K562 (cell line): ENCODE data around the gene NACA. TPM values are rescaled to one million over a fixed set of nuclear protein-coding genes. Genes with fewer than 3 reads are reported as not detected.

Source experiments
- ARID3A ChIP-seq: IDR thresholded peaks from 2 replicates; pipeline ENCODE4 v1.6.1; 2012; ENCODE audit warnings: low read depth, low read length, improper control_type of control experiment, borderline replicate concordance
- ELF2 ChIP-seq: fragments of 250-450 bp; sonication (Bioruptor Pico); IDR thresholded peaks from 2 replicates; pipeline ENCODE4 v1.5.0; 2021; ENCODE audit warnings: mild to moderate bottlenecking
- ETV1 ChIP-seq: fragments of 450-650 bp; conservative IDR thresholded peaks from 2 replicates; pipeline ENCODE4 v1.6.1; 2016; ENCODE audit warnings: missing genetic modification characterization, control low read depth, low read depth, missing compliant biosample characterization
- KLF13 ChIP-seq: fragments of 450-650 bp; IDR thresholded peaks from 2 replicates; pipeline ENCODE4 v1.6.1; 2016; ENCODE audit warnings: missing genetic modification characterization, low read depth, mild to moderate bottlenecking, missing compliant biosample characterization, moderate library complexity, borderline replicate concordance
- KLF6 ChIP-seq: fragments of 250-450 bp; sonication (Bioruptor Pico); IDR thresholded peaks from 2 replicates; pipeline ENCODE4 v1.4.0; 2020; ENCODE audit warnings: mild to moderate bottlenecking, moderate library complexity, borderline replicate concordance
- MEF2D ChIP-seq: conservative IDR thresholded peaks from 2 replicates; pipeline ENCODE4 v1.6.1; 2016; ENCODE audit warnings: low read depth, missing genetic modification characterization, missing compliant biosample characterization
- PKNOX1 ChIP-seq: fragments of 450-650 bp; IDR thresholded peaks from 2 replicates; pipeline ENCODE4 v1.6.1; 2016
- SMARCA4 ChIP-seq: fragments of 450-650 bp; IDR thresholded peaks from 2 replicates; pipeline ENCODE4 v1.6.1; 2016
- SRF ChIP-seq, 2 experiments: fragments of 250-450, 450-650 bp in 1 of 2; sonication (Bioruptor Pico) in 1 of 2; sonication (generic) in 1 of 2; formaldehyde crosslinking; IDR thresholded peaks; 2 replicates each; pipeline versions ENCODE4 v1.5.0 to v1.5.1; 2020 to 2022; ENCODE audit warnings: mild to moderate bottlenecking in 1 of 2, missing genetic modification reagents in 1 of 2
- STAT5A ChIP-seq: IDR thresholded peaks from 2 replicates; pipeline ENCODE4 v1.6.1; 2012; ENCODE audit warnings: low read length, inconsistent platforms, borderline replicate concordance
- TCF7L2 ChIP-seq: fragments of 150-350 bp; IDR thresholded peaks from 2 replicates; pipeline ENCODE4 v1.6.1; 2016; ENCODE audit warnings: low read depth, mild to moderate bottlenecking, low read length, moderate library complexity
- THRB ChIP-seq: fragments of 450-650 bp; formaldehyde crosslinking; conservative IDR thresholded peaks from 2 replicates; pipeline ENCODE4 v1.4.0; 2022; ENCODE audit warnings: mild to moderate bottlenecking, missing genetic modification characterization
- YY1 ChIP-seq, 3 experiments: IDR thresholded peaks; 2 replicates each; pipeline ENCODE4 v1.6.1; 2011; ENCODE audit warnings: low read length in 2 of 3, mild to moderate bottlenecking in 2 of 3, moderate library complexity in 2 of 3, borderline replicate concordance in 1 of 3, control low read depth in 1 of 3, low read depth in 1 of 3; ENCODE audit not compliant: insufficient read depth in 3 of 3, insufficient replicate concordance in 2 of 3, control insufficient read depth in 1 of 3, insufficient read length in 1 of 3; ENCODE audit errors: extremely low read depth in 1 of 3
- ZNF444 ChIP-seq: fragments of 250-450 bp; sonication (Bioruptor Pico); IDR thresholded peaks from 2 replicates; pipeline ENCODE4 v1.4.0; 2020; ENCODE audit warnings: mild to moderate bottlenecking, moderate library complexity
- polyA plus RNA-seq, 8 experiments: library from polyadenylated mRNA; depleted of rRNA in 4 of 8; stranded (reverse) in 5 of 8; unstranded in 3 of 8; fragments of >200 nt; fragmentation: Nextera tagmentation in 2 of 8; fragmentation: Illumina TruSeq in 1 of 8; extraction: Ambion mirVana in 2 of 8; extraction: Trizol in 1 of 8; gene quantifications; 2 replicates each; pipeline versions ENCODE4 v1.2.1 to v1.2.3, GENCODE V29; 2011 to 2014; ENCODE audit warnings: inconsistent platforms in 1 of 8, missing spikeins in 1 of 8
- total RNA-seq, 7 experiments: library from RNA; depleted of rRNA in 6 of 7; stranded (reverse); fragments of >200 nt in 6 of 7; fragmentation: Illumina TruSeq in 2 of 7; extraction: Trizol in 2 of 7; gene quantifications; 2 replicates each; pipeline versions ENCODE4 v1.2.1 to v1.2.3, GENCODE V29; 2011 to 2021; ENCODE audit warnings: low replicate concordance in 1 of 7
- TF ChIP-seq, protein P1 (sequence below), 3 experiments: fragments of 200-800 bp in 1 of 3; sonication (Bioruptor generic) in 1 of 3; sonication (generic) in 1 of 3; formaldehyde crosslinking in 1 of 3; IDR thresholded peaks; 2 replicates each; pipeline versions ENCODE4 v1.6.1 to v1.8.0; 2016 to 2022; ENCODE audit warnings: mild to moderate bottlenecking in 2 of 3, missing compliant biosample characterization in 2 of 3, missing genetic modification characterization in 2 of 3, missing genetic modification reagents in 1 of 3
- TF ChIP-seq, protein P2 (sequence below), 2 experiments: fragments of 450-650 bp; IDR thresholded peaks; 2 replicates each; pipeline ENCODE4 v1.6.1; 2018; ENCODE audit warnings: mild to moderate bottlenecking in 2 of 2, low read depth in 1 of 2; ENCODE audit not compliant: partially characterized antibody in 2 of 2

Gene NACA
- total and polyA plus RNA-seq, 9 of the 15 experiments (the other 6 are each of a cell fraction or from before 2014, with no cell fraction given) = 1,030 to 2,416 (median 1,645) TPM

GRCh38 chr12:56699020-56699661 is 26.0 kb downstream of the NACA start (continued):
- peak; percentile 67 for TF ChIP-seq PKNOX1
- TF ChIP-seq YY1 (IDR thresholded peaks at IDR 0.05; ENCODE audit: borderline replicate concordance in 1 of 3, control insufficient read depth in 1 of 3, extremely low read depth in 1 of 3, insufficient read depth in 3 of 3, insufficient read length in 1 of 3, insufficient replicate concordance in 2 of 3, low read depth in 1 of 3, low read length in 2 of 3) = peak in 1 of 3 experiments; percentile 14
- TF ChIP-seq MEF2D (tag) = no peak
- 0 out of 2 replicates have a peak, but pooled peaks have one; percentile 26 for TF ChIP-seq KLF6 (CRISPR knock-in tag)
- peak; percentile 13; the same call in 1 of the 2 replicates for TF ChIP-seq KLF13 (tag)
- TF ChIP-seq STAT5A = peak; percentile 94
- TF ChIP-seq, protein P1, sequence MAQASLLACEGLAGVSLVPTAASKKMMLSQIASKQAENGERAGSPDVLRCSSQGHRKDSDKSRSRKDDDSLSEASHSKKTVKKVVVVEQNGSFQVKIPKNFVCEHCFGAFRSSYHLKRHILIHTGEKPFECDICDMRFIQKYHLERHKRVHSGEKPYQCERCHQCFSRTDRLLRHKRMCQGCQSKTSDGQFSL (CRISPR knock-in tag; IDR thresholded peaks at IDR 0.05) = no peak
- TF ChIP-seq, protein P1 (tag; IDR thresholded peaks at IDR 0.05) = no peak
- TF ChIP-seq ETV1 (tag) = peak; percentile 34; the same call in 1 of the 2 replicates
- TF ChIP-seq THRB (CRISPR knock-in tag) = no peak
- no peak for TF ChIP-seq ELF2 (CRISPR knock-in tag)
- peak in 1 of 2 experiments; percentile 86; a peak in 2 of 4 replicates for TF ChIP-seq SRF (CRISPR knock-in tag; IDR thresholded peaks at IDR 0.05)
- TF ChIP-seq, protein P2, sequence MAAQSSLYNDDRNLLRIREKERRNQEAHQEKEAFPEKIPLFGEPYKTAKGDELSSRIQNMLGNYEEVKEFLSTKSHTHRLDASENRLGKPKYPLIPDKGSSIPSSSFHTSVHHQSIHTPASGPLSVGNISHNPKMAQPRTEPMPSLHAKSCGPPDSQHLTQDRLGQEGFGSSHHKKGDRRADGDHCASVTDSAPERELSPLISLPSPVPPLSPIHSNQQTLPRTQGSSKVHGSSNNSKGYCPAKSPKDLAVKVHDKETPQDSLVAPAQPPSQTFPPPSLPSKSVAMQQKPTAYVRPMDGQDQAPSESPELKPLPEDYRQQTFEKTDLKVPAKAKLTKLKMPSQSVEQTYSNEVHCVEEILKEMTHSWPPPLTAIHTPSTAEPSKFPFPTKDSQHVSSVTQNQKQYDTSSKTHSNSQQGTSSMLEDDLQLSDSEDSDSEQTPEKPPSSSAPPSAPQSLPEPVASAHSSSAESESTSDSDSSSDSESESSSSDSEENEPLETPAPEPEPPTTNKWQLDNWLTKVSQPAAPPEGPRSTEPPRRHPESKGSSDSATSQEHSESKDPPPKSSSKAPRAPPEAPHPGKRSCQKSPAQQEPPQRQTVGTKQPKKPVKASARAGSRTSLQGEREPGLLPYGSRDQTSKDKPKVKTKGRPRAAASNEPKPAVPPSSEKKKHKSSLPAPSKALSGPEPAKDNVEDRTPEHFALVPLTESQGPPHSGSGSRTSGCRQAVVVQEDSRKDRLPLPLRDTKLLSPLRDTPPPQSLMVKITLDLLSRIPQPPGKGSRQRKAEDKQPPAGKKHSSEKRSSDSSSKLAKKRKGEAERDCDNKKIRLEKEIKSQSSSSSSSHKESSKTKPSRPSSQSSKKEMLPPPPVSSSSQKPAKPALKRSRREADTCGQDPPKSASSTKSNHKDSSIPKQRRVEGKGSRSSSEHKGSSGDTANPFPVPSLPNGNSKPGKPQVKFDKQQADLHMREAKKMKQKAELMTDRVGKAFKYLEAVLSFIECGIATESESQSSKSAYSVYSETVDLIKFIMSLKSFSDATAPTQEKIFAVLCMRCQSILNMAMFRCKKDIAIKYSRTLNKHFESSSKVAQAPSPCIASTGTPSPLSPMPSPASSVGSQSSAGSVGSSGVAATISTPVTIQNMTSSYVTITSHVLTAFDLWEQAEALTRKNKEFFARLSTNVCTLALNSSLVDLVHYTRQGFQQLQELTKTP (IDR thresholded peaks at IDR 0.05; ENCODE audit: low read depth in 1 of 2, partially characterized antibody in 2 of 2) = no peak
- peak; percentile 59; the same call in 1 of the 2 replicates for TF ChIP-seq ARID3A
- TF ChIP-seq SMARCA4 = peak; percentile 11; the same call in 1 of the 2 replicates
- no peak for TF ChIP-seq TCF7L2
- no peak for TF ChIP-seq ZNF444 (CRISPR knock-in tag)
